ENCODE results near the gene CHCHD1. TPM values are rescaled to one million over a fixed set of nuclear protein-coding genes. Genes with fewer than 3 reads are reported as not detected.
A peak's percentile ranks its signal among the peaks of the same experiment; 100 is the strongest.

The CHCHD1 gene
- total RNA-seq, 2 experiments from 2014 or later, result 28.9 to 33.0 TPM

DNA sequence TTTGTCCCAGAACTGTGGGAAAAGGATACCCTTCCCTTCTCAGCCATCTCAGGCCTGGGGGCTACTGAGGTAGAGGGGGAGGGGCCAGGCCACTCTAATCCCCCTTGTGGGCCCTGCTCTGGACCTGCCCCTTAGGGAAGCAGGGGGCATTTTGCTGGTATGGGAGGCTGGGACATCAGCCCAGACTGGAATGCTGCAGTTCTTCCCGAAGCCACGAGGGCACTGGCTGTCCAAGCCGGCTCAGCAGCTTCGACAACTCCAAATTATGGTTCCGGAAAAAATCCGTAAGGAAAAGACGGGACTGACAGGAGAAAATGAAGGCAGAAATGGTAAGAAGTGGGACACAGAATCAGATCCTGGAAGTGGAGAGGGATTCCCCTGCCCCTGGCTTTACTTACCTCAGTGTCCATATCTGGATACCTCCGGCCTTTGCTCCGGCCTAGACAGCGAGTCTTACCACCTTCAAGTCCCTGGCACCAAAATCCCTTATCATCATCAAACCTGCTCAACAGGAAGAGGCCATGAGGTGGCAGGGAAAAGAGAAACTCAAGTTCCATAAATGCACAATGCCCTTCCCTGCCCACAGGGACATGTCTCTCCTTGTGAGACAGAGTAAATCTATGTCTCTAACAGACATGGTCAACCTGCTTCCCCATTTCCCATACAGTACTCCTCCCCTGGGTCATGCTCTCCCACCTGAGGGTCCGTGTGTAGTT lies 20.6 kb downstream of the CHCHD1 start:
- H3K36me3 Mint-ChIP-seq (ENCODE audit: low read depth), result peaks cover 53% of the 10 kb centered on the region
- DNase-seq, result no peak
- intact Hi-C loops (cut with micrococcal nuclease), result no loop called here
- H3K4me3 Mint-ChIP-seq, result no peak overlapping the region
- no peaks in the 10 kb centered on the region for H3K27me3 Mint-ChIP-seq
- CTCF ChIA-PET, result interaction anchor here (1.0 kb wide), 1 partner anchor 77 kb away, joined by 3 read pairs; no protein-coding TSS in a partner anchor
- H3K9me3 Mint-ChIP-seq, result no peaks in the 10 kb centered on the region
- POLR2A ChIA-PET, result interaction anchor here (0.9 to 9.1 kb wide), 4 partner anchors 7 to 34 kb away, joined by 3 to 110 read pairs (median 3); no protein-coding TSS in a partner anchor
- H3K4me1 Mint-ChIP-seq (ENCODE audit: low read depth), result peaks cover 31% of the 10 kb centered on the region
- peak overlapping the region; percentile 89 for H3K27ac Mint-ChIP-seq
- ATAC-seq, result no peak
- TF ChIP-seq, protein P1, sequence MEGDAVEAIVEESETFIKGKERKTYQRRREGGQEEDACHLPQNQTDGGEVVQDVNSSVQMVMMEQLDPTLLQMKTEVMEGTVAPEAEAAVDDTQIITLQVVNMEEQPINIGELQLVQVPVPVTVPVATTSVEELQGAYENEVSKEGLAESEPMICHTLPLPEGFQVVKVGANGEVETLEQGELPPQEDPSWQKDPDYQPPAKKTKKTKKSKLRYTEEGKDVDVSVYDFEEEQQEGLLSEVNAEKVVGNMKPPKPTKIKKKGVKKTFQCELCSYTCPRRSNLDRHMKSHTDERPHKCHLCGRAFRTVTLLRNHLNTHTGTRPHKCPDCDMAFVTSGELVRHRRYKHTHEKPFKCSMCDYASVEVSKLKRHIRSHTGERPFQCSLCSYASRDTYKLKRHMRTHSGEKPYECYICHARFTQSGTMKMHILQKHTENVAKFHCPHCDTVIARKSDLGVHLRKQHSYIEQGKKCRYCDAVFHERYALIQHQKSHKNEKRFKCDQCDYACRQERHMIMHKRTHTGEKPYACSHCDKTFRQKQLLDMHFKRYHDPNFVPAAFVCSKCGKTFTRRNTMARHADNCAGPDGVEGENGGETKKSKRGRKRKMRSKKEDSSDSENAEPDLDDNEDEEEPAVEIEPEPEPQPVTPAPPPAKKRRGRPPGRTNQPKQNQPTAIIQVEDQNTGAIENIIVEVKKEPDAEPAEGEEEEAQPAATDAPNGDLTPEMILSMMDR (IDR thresholded peaks at IDR 0.05), result no peak

DNA sequence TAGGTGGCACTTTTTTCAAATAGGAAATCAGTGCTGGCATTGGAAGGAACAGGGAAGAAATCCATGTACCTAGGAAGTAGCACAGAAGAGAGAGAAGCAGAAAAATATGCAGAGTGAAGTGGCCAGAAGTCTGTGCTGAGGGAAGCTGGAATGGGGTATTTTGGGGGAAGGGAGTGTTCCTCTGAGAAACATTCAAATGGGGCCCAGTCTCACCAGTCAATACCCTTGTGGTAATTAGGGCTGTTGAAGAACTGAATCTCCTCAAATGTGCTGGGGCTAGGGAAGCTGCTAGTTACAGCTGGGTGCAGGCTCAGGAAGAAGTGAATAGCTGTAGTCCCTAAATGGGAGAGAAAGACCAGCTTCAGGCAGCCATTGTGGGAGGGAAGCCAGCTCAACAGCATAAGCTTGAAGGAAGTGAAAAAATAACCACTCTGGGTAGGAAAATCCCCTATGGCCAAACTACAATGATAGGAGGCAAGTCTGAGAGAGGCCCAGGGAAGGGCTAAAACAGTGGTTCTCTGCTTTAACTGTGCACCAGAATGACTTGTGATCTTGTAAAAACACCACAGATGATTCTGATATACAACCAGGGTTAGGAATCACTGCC lies 21.9 kb downstream of the CHCHD1 start:
- H3K4me3 Mint-ChIP-seq, result no peak overlapping the region
- peak; percentile 73 for ATAC-seq
- no peaks in the 10 kb centered on the region for H3K9me3 Mint-ChIP-seq
- DNase-seq, result peak; percentile 23
- peak overlapping the region; percentile 89 for H3K27ac Mint-ChIP-seq
- intact Hi-C loops (cut with micrococcal nuclease), result no loop called here
- TF ChIP-seq, protein P1 (IDR thresholded peaks at IDR 0.05), result no peak
- H3K4me1 Mint-ChIP-seq (ENCODE audit: low read depth), result peaks cover 43% of the 10 kb centered on the region
- ChIA-PET CTCF (interaction anchor here (1.1 to 1.4 kb wide), 2 partner anchors 18 to 30 kb away, joined by 4 read pairs; partner anchors contain the start of gene ZSWIM8), POLR2A (interaction anchor here (0.7 to 9.1 kb wide), 3 partner anchors 8 to 674 kb away, joined by 3 to 110 read pairs (median 3); a partner anchor contains a TSS)
- H3K27me3 Mint-ChIP-seq, result no peaks in the 10 kb centered on the region
- peaks cover 59% of the 10 kb centered on the region for H3K36me3 Mint-ChIP-seq (ENCODE audit: low read depth)

DNA sequence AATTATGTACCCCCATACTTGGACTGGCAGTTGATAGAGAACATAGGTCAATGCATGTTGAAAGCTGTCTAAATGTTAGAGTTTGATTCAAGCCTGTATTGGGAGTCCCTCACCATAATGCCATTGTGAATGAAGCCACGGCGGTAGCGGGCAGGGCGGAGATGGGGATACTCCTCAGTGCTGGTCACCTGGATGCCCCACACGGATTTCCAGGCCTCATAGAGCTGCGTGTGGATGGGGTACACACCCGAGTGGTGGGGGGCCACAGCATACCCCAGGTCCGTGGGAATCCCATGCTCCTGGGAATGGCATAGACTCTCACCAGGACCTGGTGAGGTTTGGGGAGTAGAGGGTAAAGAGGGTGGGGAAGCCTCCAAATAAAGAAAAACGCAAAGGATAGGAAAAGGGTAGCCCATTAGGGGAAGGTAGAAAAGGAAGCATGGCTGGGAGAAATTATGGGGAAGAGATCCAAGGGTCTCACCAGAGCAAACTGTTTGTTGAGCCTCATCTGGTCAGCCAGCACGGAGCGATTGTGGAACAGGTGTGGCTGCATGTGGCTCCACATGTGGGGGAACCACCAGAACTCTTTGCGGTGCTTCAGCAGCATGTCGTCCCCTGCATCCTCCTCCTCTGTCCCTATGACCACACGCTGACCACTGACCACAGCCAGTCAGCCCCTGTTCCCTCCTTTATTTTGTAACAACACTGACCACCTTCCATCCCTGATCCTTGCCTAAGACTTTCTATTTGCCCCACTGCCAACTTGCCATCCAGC lies 24.5 kb downstream of the CHCHD1 start:
- DNase-seq (no peak), ATAC-seq (no peak)
- Mint-ChIP-seq H3K4me3 (no peak overlapping the region), H3K27ac (peak overlapping the region; percentile 37), H3K4me1 (ENCODE audit: low read depth) (peaks cover 57% of the 10 kb centered on the region), H3K36me3 (ENCODE audit: low read depth) (peaks cover 67% of the 10 kb centered on the region), H3K27me3 (no peaks in the 10 kb centered on the region), H3K9me3 (no peaks in the 10 kb centered on the region)
- intact Hi-C loops (cut with micrococcal nuclease), result no loop called here
- POLR2A ChIA-PET, result interaction anchor here (0.8 to 9.1 kb wide), 7 partner anchors 11 to 100 kb away, joined by 3 to 110 read pairs (median 3); partner anchors contain the start of genes CHCHD1 and ZSWIM8
- TF ChIP-seq, protein P1 (IDR thresholded peaks at IDR 0.05), result no peak
- CTCF ChIA-PET, result interaction anchor here (0.8 kb wide), 1 partner anchor 162 kb away, joined by 3 read pairs; no protein-coding TSS in a partner anchor

DNA sequence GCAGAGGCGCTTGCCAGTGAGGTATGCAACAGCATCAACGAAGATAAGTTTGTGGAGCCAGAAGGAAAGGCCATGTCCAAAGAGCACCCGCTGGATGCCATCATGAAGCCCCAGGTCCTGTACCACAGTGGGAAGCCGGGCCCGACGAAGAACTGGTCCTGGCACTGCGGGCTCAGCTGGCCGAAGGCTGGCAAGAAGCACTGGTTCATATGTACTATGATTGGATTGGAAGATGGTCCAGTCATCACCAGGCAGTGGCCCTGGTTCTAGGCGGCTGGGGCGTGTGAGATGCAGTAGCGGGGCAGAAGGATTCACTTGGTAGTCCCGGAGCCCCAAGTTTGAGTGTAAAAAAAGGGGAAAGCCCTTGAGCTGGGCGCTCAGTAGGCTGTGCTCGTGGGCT lies 25.6 kb downstream of the CHCHD1 start:
- intact Hi-C loops (cut with micrococcal nuclease), result no loop called here
- no peak for ATAC-seq
- TF ChIP-seq, protein P1 (IDR thresholded peaks at IDR 0.05), result no peak

More for the DNA sequence above, 25.6 kb downstream of the CHCHD1 start:
- no peak overlapping the region for H3K4me3 Mint-ChIP-seq
- DNase-seq, result no peak
- no peak overlapping the region for H3K27ac Mint-ChIP-seq
- CTCF ChIA-PET, result interaction anchor here (0.8 to 1.1 kb wide), 2 partner anchors 72 to 163 kb away, joined by 3 read pairs; no protein-coding TSS in a partner anchor
- no peaks in the 10 kb centered on the region for H3K9me3 Mint-ChIP-seq
- peaks cover 65% of the 10 kb centered on the region for H3K36me3 Mint-ChIP-seq (ENCODE audit: low read depth)
- peaks cover 57% of the 10 kb centered on the region for H3K4me1 Mint-ChIP-seq (ENCODE audit: low read depth)
- no peaks in the 10 kb centered on the region for H3K27me3 Mint-ChIP-seq
- POLR2A ChIA-PET, result interaction anchor here (0.6 to 9.1 kb wide), 6 partner anchors 12 to 230 kb away, joined by 3 to 110 read pairs (median 10); partner anchors contain the start of genes CHCHD1, SEC24C and ZSWIM8
